Endothelial cell of umbilical vein (primary cell): ENCODE data around the gene MACROD2. TPM values are rescaled to one million over a fixed set of nuclear protein-coding genes. Genes with fewer than 3 reads are reported as not detected.

Experiments used
- BruUV-seq: library from RNA; stranded (reverse); fragments of 400-500 nt; replicated peaks from 2 replicates; lab custom pipeline; 2021; lab: Mats Ljungman, UMichigan
- CTCF ChIA-PET: fragments of 300-600, 350-600 bp; sonication (Branson Sonifier 250); formaldehyde crosslinking; loops from one replicate; lab custom pipeline; 2021; ENCODE audit warnings: antibody characterized with exemption, inconsistent platforms; lab: Charles Lee
- POLR2A ChIA-PET: fragments of 300-600, 350-600 bp; sonication (Branson Sonifier 250); formaldehyde crosslinking; loops from one replicate; lab custom pipeline; 2021; ENCODE audit warnings: antibody characterized with exemption, inconsistent platforms; lab: Charles Lee
- DNase-seq: peaks from one replicate; pipeline ENCODE4 v3.0.0-alpha.2; 2011; ENCODE audit warnings: low read depth, low spot score
- FAIRE-seq: peaks from 2 replicates; lab custom pipeline; 2011; peaks lifted over from hg19 to GRCh38; lab: Jason Lieb, UNC
- H2AFZ ChIP-seq: 2 replicates; pipeline ENCODE4 v1.6.0; 2012; ENCODE audit warnings: low read depth, low read length, control low read depth, inconsistent platforms
- H3K27ac ChIP-seq: 2 replicates; pipeline ENCODE4 v1.5.1; 2011; ENCODE audit warnings: low read depth, mild to moderate bottlenecking, control low read depth, low read length, moderate library complexity; ENCODE audit not compliant: insufficient read depth
- H3K27me3 ChIP-seq, 2 experiments: 2 replicates each; pipeline versions ENCODE4 v1.6.0 to v1.6.1; 2011; ENCODE audit warnings: low read length in 2 of 2, mixed read lengths in 1 of 2; ENCODE audit not compliant: control insufficient read depth in 2 of 2, insufficient read depth in 2 of 2
- H3K36me3 ChIP-seq, 2 experiments: 2 replicates in 1 of 2; 3 replicates in 1 of 2; pipeline ENCODE4 v1.5.1; 2011; ENCODE audit warnings: low read length in 2 of 2, mild to moderate bottlenecking in 1 of 2, moderate library complexity in 1 of 2; ENCODE audit not compliant: control insufficient read depth in 2 of 2, insufficient read depth in 2 of 2; ENCODE audit errors: extremely low read depth in 1 of 2
- H3K4me1 ChIP-seq: 3 replicates; pipeline ENCODE4 v1.5.1; 2011; ENCODE audit warnings: mild to moderate bottlenecking, low read length; ENCODE audit not compliant: control insufficient read depth, insufficient read depth; ENCODE audit errors: extremely low read depth
- H3K4me2 ChIP-seq: 2 replicates; pipeline ENCODE4 v1.6.1; 2011; ENCODE audit warnings: low read length, control low read depth, mixed read lengths; ENCODE audit not compliant: insufficient read depth
- H3K4me3 ChIP-seq, 3 experiments: fragments of 200-600 bp in 1 of 3; sonication (generic), shearing (Covaris generic) in 1 of 3; replicated peaks in 1 of 3; 2 replicates each; pipeline ENCODE4 v1.5.1; 2011 to 2016; ENCODE audit warnings: control low read depth in 3 of 3, low read length in 3 of 3, mild to moderate bottlenecking in 2 of 3, inconsistent platforms in 1 of 3, low read depth in 1 of 3, moderate library complexity in 1 of 3; ENCODE audit not compliant: insufficient read depth in 1 of 3
- H3K79me2 ChIP-seq: 2 replicates; pipeline ENCODE4 v1.6.0; 2012; ENCODE audit warnings: low read length, inconsistent platforms; ENCODE audit not compliant: control insufficient read depth, insufficient read depth
- H3K9ac ChIP-seq: replicated peaks from 2 replicates; pipeline ENCODE3; 2011; ENCODE audit warnings: low read length, control low read depth; ENCODE audit not compliant: insufficient read depth; ENCODE audit errors: extremely low read depth
- H3K9me1 ChIP-seq: replicated peaks from 3 replicates; pipeline ENCODE4 v1.6.0; 2011; ENCODE audit warnings: mild to moderate bottlenecking, low read length; ENCODE audit not compliant: control insufficient read depth, insufficient read depth; ENCODE audit errors: extremely low read depth
- H3K9me3 ChIP-seq: replicated peaks from 2 replicates; pipeline ENCODE4 v1.5.1; 2012; ENCODE audit warnings: low read length, inconsistent platforms; ENCODE audit not compliant: control insufficient read depth, insufficient read depth
- H4K20me1 ChIP-seq: replicated peaks from 2 replicates; pipeline ENCODE3; 2011; ENCODE audit warnings: mild to moderate bottlenecking, low read length; ENCODE audit not compliant: control insufficient read depth, insufficient read depth; ENCODE audit errors: extremely low read depth
- CTCF ChIP-seq, 2 donors: IDR thresholded peaks; 1 replicate in 1 of 2; 2 replicates in 1 of 2; pipeline ENCODE4 v1.5.1; 2011; ENCODE audit warnings: low read length in 2 of 2, mild to moderate bottlenecking in 2 of 2, moderate library complexity in 2 of 2, control low read depth in 1 of 2, inconsistent platforms in 1 of 2, low read depth in 1 of 2; ENCODE audit not compliant: insufficient read depth in 1 of 2; ENCODE audit errors: extremely low read depth in 1 of 2
- EZH2 ChIP-seq: IDR thresholded peaks from 2 replicates; pipeline ENCODE4 v1.6.1; 2012; ENCODE audit warnings: borderline replicate concordance, low read depth, mild to moderate bottlenecking, moderate library complexity, low read length, inconsistent platforms; ENCODE audit not compliant: severe bottlenecking
- FOS ChIP-seq: IDR thresholded peaks from 2 replicates; pipeline ENCODE4 v1.6.1; 2011; ENCODE audit warnings: mild to moderate bottlenecking, low read length, moderate library complexity, borderline replicate concordance; ENCODE audit not compliant: insufficient read depth
- GATA2 ChIP-seq: IDR thresholded peaks from 2 replicates; pipeline ENCODE4 v1.7.0; 2011; ENCODE audit warnings: low read depth, mild to moderate bottlenecking, moderate library complexity, mixed read lengths, low read length; ENCODE audit not compliant: insufficient read length, insufficient read depth
- JUN ChIP-seq: IDR thresholded peaks from 2 replicates; pipeline ENCODE4 v1.6.1; 2011; ENCODE audit warnings: borderline replicate concordance, low read depth; ENCODE audit not compliant: insufficient read length, insufficient read depth
- MAX ChIP-seq: IDR thresholded peaks from 2 replicates; pipeline ENCODE4 v1.6.1; 2011; ENCODE audit not compliant: insufficient read depth, insufficient read length
- MYC ChIP-seq: IDR thresholded peaks from one replicate; pipeline ENCODE4 v1.6.1; 2011; ENCODE audit warnings: mild to moderate bottlenecking, low read depth, low read length
- POLR2A ChIP-seq: IDR thresholded peaks from 2 replicates; pipeline ENCODE4 v1.6.1; 2012; ENCODE audit warnings: low read depth, mild to moderate bottlenecking, control low read depth, low read length
- POLR2AphosphoS5 ChIP-seq: IDR thresholded peaks from 2 replicates; pipeline ENCODE4 v1.6.1; 2012; ENCODE audit warnings: low read depth, mild to moderate bottlenecking, control low read depth, low read length, moderate library complexity; ENCODE audit not compliant: insufficient read depth
- dilution Hi-C: fragments of 300-500 bp; cut with MboI; formaldehyde crosslinking; loops from one replicate; pipeline ENCODE4 v1.15.0; 2019; ENCODE audit warnings: low sequenced_read_pairs; ENCODE audit not compliant: extremely low pct_ligation_motif_present
- intact Hi-C: fragments of 100-400 bp; cut with micrococcal nuclease; formaldehyde crosslinking; loops from one replicate; pipeline ENCODE4 v1.10.0; 2022
- polyA plus RNA-seq, 4 experiments: library from polyadenylated mRNA; depleted of rRNA in 3 of 4; stranded (reverse) in 3 of 4; unstranded in 1 of 4; fragments of >200 nt; gene quantifications; 2 replicates each; pipeline versions ENCODE4 v1.2.1 to v1.2.3, GENCODE V29; 2011 to 2012; ENCODE audit warnings: missing spikeins in 1 of 4
- total RNA-seq: library from RNA; stranded (reverse); gene quantifications from 2 replicates; pipeline ENCODE4 v1.2.3, GENCODE V29; 2021

The MACROD2 gene
- total and polyA plus RNA-seq, 2 donors (not counting 3 experiments of a cell fraction or from before 2014, with no cell fraction given): 0.11 to 0.73 TPM

GRCh38 chr20:15811951-15812350 lies 1816.6 kb downstream of the MACROD2 start:
- H4K20me1 ChIP-seq: no peaks in the 10 kb centered on the region
- no peak overlapping the region for H3K9ac ChIP-seq
- DNase-seq (no peak), FAIRE-seq (no peak)
- intact Hi-C loops: no loop called here
- no peaks in the 10 kb centered on the region for H3K9me1 ChIP-seq
- H3K4me2 ChIP-seq: no peak overlapping the region
- no peaks in the 10 kb centered on the region for H3K36me3 ChIP-seq
- ChIA-PET CTCF (no interaction called here), POLR2A (no interaction called here)
- no peaks in the 10 kb centered on the region for H3K79me2 ChIP-seq
- H2AFZ ChIP-seq: no peak overlapping the region
- H3K27me3 ChIP-seq: no peaks in the 10 kb centered on the region
- dilution Hi-C loops: no loop called here
- TF ChIP-seq POLR2AphosphoS5 (no peak), GATA2 (no peak)
- H3K4me1 ChIP-seq: no peaks in the 10 kb centered on the region
- no TSS peak for BruUV-seq
- no peak overlapping the region for H3K4me3 ChIP-seq
- no peaks in the 10 kb centered on the region for H3K9me3 ChIP-seq
- no peak overlapping the region for H3K27ac ChIP-seq

- Histone ChIP-seq H2AFZ (no peak overlapping the region), H3K9me3 (no peaks in the 10 kb centered on the region), H3K27me3 (no peaks in the 10 kb centered on the region), H3K4me1 (no peaks in the 10 kb centered on the region), H3K9me1 (no peaks in the 10 kb centered on the region), H3K4me2 (no peak overlapping the region), H3K79me2 (no peaks in the 10 kb centered on the region), H3K36me3 (no peaks in the 10 kb centered on the region), H3K4me3 (no peak overlapping the region), H3K27ac (no peak overlapping the region), H3K9ac (no peak overlapping the region), H4K20me1 (no peaks in the 10 kb centered on the region)
- ChIA-PET CTCF (no interaction called here), POLR2A (no interaction called here)
- DNase-seq: no peak
- FAIRE-seq: no peak
- TF ChIP-seq POLR2AphosphoS5: no peak
- no peak for TF ChIP-seq JUN
- TF ChIP-seq FOS: no peak
- TF ChIP-seq CTCF (IDR thresholded peaks at IDR 0.05; ENCODE audit: extremely low read depth in 1 of 2, insufficient read depth in 1 of 2, low read depth in 1 of 2, low read length in 2 of 2): no peak
- TF ChIP-seq GATA2: no peak
- TF ChIP-seq MYC: no peak
- TF ChIP-seq MAX: no peak
- TF ChIP-seq POLR2A: no peak
- TF ChIP-seq EZH2: no peak
- intact Hi-C loops (no loop called here), dilution Hi-C loops (no loop called here)
- BruUV-seq: no TSS peak
These were observed 1817.4 kb downstream of the MACROD2 start for GRCh38 chr20:15812696-15813095.
